ENCODE measurements around the gene ACTMAP. TPM values are rescaled to one million over a fixed set of nuclear protein-coding genes. Genes with fewer than 3 reads are reported as not detected.

Gene ACTMAP
- total RNA-seq, 1 experiment from 2014 or later, result 28.0 TPM

GRCh38 chr19:40740747-40741146 lies 9.5 kb downstream of the ACTMAP start:
- H3K9me3 Mint-ChIP-seq (ENCODE audit: unreplicated experiment), result no peaks in the 10 kb centered on the region
- ChIA-PET CTCF (no interaction called here), POLR2A (interaction anchor here (1.3 kb wide), 1 partner anchor 10 kb away, joined by 11 read pairs; the partner anchor contains the start of gene ACTMAP)
- Histone ChIP-seq H3K4me3 (ENCODE audit: low read depth, low read length) (no peak overlapping the region), H3K9me3 (no peaks in the 10 kb centered on the region), H3K4me1 (peaks cover 17% of the 10 kb centered on the region), H3K36me3 (ENCODE audit: control insufficient read depth, insufficient read depth, low read length) (peaks cover 5% of the 10 kb centered on the region), H3K27me3 (replicated peaks; ENCODE audit: control insufficient read depth, insufficient read depth, low read length) (no peaks in the 10 kb centered on the region)
- no peak for TF ChIP-seq CTCF (IDR thresholded peaks at IDR 0.05; ENCODE audit: insufficient read depth in 1 of 2, low read depth in 1 of 2, low read length in 1 of 2, severe bottlenecking in 1 of 2, unreplicated experiment in 1 of 2)
- BruUV-seq (replicated peaks), result no TSS peak
- DNase-seq, result no peak
- intact Hi-C loops (cut with micrococcal nuclease; ENCODE audit: unreplicated experiment), result no loop called here
- peaks cover 15% of the 10 kb centered on the region for H3K4me1 Mint-ChIP-seq (ENCODE audit: low read depth, unreplicated experiment)
- no peak overlapping the region for H3K4me3 Mint-ChIP-seq (ENCODE audit: unreplicated experiment)
- no peaks in the 10 kb centered on the region for H3K27me3 Mint-ChIP-seq (ENCODE audit: insufficient read depth, unreplicated experiment)
- H3K36me3 Mint-ChIP-seq (ENCODE audit: insufficient read depth, unreplicated experiment), result peaks cover 89% of the 10 kb centered on the region
- no peak overlapping the region for H3K27ac Mint-ChIP-seq (ENCODE audit: unreplicated experiment)

- H3K27ac Mint-ChIP-seq (ENCODE audit: unreplicated experiment), result peak overlapping the region; percentile 63
Measured at GRCh38 chr19:40739871-40740703, 10.2 kb downstream of the ACTMAP start.

More at GRCh38 chr19:40739871-40740703, 10.2 kb downstream of the ACTMAP start:
- no peak for DNase-seq
- H3K4me3 ChIP-seq (ENCODE audit: low read depth, low read length), result no peak overlapping the region
- ChIA-PET POLR2A (interaction anchor here (1.3 kb wide), 1 partner anchor 10 kb away, joined by 11 read pairs; the partner anchor contains the start of gene ACTMAP), CTCF (no interaction called here)
- no peaks in the 10 kb centered on the region for H3K27me3 ChIP-seq (replicated peaks; ENCODE audit: control insufficient read depth, insufficient read depth, low read length)
- Mint-ChIP-seq H3K9me3 (ENCODE audit: unreplicated experiment) (no peaks in the 10 kb centered on the region), H3K27me3 (ENCODE audit: insufficient read depth, unreplicated experiment) (no peaks in the 10 kb centered on the region), H3K36me3 (ENCODE audit: insufficient read depth, unreplicated experiment) (peaks cover 92% of the 10 kb centered on the region), H3K4me1 (ENCODE audit: low read depth, unreplicated experiment) (peaks cover 18% of the 10 kb centered on the region), H3K4me3 (ENCODE audit: unreplicated experiment) (no peak overlapping the region)
- intact Hi-C loops (cut with micrococcal nuclease; ENCODE audit: unreplicated experiment), result no loop called here
- H3K4me1 ChIP-seq, result peaks cover 10% of the 10 kb centered on the region
- H3K36me3 ChIP-seq (ENCODE audit: control insufficient read depth, insufficient read depth, low read length), result peaks cover 8% of the 10 kb centered on the region
- H3K9me3 ChIP-seq, result no peaks in the 10 kb centered on the region
- BruUV-seq (replicated peaks), result TSS peak; percentile 11
- no peak for TF ChIP-seq CTCF (IDR thresholded peaks at IDR 0.05; ENCODE audit: insufficient read depth in 1 of 2, low read depth in 1 of 2, low read length in 1 of 2, severe bottlenecking in 1 of 2, unreplicated experiment in 1 of 2)

All from Caco-2 (cell line).